VCaP (cell line): ENCODE measurements around the gene SPATA1.

ENCODE experiments used
- H3K27ac ChIP-seq: fragments of 450-650 bp; 2 replicates; pipeline ENCODE4 v1.5.1; 2017
- TF ChIP-seq, protein P1 (sequence below): fragments of 450-650 bp; conservative IDR thresholded peaks from 2 replicates; pipeline ENCODE4 v1.5.1; 2017; ENCODE audit warnings: mild to moderate bottlenecking, moderate library complexity

Gene SPATA1

DNA sequence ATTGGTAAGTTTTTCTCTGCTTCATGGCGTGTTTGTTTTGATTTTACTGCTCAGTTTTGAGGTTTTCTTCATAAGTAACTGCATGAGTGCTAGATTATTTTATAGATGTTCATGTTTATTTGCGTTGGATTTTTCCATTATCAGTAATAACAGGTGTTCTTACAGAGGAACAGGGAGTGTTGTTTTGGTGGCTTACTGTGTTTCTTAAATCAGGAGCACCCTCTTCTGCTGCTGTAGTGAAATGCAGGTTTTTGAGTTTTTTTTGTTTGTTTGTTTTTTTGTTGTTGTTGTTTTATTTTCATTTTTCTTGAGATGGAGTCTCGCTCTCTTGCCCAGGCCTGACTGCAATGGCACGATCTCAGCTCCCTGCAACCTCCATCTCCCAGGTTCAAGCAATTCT, 35.5 kb downstream of the SPATA1 start:
- peak overlapping the region; percentile 77 for H3K27ac ChIP-seq
- TF ChIP-seq, protein P1, sequence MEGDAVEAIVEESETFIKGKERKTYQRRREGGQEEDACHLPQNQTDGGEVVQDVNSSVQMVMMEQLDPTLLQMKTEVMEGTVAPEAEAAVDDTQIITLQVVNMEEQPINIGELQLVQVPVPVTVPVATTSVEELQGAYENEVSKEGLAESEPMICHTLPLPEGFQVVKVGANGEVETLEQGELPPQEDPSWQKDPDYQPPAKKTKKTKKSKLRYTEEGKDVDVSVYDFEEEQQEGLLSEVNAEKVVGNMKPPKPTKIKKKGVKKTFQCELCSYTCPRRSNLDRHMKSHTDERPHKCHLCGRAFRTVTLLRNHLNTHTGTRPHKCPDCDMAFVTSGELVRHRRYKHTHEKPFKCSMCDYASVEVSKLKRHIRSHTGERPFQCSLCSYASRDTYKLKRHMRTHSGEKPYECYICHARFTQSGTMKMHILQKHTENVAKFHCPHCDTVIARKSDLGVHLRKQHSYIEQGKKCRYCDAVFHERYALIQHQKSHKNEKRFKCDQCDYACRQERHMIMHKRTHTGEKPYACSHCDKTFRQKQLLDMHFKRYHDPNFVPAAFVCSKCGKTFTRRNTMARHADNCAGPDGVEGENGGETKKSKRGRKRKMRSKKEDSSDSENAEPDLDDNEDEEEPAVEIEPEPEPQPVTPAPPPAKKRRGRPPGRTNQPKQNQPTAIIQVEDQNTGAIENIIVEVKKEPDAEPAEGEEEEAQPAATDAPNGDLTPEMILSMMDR = peak; percentile 79

DNA sequence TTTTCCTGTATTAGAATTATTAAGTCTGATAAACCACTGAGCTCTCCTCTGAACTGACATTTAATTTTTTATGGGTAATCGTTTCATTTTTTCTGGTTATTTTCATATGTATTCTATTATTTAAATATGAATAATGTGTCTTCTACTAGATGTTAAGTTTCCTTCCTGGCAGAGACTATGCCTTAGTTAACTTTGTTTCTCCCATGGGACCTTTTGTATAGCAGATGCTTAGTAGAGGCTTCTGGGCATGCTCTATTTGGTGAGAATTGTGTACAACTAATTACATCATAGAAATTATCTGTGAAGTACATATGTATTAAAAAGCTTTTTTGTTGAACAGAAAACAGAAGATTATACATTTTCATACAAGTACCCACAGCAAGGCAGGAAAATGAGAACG, 44.6 kb downstream of the SPATA1 start:
- H3K27ac ChIP-seq = no peak overlapping the region
- TF ChIP-seq, protein P1 = no peak

DNA sequence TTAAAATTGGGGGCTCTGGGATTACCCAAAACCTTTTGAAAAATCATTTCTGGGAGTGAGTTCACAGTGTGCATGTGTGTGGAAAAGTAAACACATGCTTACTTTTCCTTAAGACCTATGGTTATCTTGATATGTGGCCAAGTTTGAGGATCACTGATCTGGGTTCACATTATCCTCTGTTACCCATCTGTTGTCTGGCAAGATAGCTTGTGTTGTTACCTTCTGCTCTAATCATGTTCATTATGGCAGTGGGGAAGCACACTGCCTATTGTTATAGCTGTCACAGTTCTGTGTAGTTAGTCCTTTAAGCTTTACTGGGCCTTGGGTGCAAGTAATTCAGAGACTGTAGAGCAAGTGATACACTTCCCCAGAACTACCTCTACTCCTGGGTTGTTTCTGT, 63.0 kb downstream of the SPATA1 start:
- H3K27ac ChIP-seq = no peak overlapping the region
- TF ChIP-seq, protein P1 = no peak

DNA sequence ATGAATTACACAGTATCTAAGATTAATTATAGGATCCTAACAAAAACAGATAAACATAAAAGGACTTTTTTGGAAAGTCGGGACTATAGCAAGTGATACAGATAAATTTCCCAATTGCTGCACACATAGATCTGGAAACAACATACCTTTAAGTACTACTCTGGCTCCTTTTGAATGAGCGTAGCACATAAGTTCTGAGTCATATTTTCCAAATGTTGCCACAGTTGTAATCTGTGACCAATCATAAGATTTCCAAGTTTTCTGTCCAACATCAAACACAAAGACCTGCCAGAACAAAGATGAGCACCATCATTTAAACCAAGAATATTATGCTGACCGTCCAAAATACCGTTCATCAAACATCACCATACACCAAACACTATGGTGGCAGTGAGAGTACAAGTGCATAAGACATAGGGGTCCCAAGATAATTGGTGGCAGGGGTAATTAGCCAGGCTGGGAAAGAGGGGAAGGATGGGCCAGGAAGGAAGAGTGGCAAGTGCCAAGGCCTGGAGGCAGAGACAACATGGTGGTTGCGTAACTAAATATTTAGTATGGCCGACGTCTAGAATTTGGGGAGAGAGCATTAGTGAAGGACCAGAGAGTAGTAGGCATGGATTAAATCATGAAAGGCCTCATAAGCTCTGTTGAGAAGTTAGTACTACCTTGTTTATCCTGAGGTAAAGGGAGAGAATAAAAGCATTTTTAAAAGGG, 64.4 kb downstream of the SPATA1 start:
- H3K27ac ChIP-seq = no peak overlapping the region
- TF ChIP-seq, protein P1 = no peak

DNA sequence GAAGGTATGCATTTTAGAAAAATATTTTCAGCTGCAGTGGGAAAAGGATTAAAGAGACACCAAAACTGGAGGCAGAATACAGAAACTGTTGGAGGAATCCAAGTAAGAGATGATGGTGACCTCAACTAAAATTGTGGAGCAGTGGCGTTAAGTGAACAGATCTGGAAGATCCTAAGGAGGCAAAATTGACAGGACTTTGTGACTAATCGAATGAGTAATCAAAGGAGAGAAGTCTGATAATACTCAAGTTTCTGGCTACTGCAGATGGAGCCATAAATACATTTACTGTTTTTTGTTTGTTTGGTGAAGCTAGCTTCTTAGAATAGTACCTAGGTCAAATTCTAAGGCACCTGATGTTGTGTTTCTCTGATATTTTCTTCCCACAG, 65.0 kb downstream of the SPATA1 start:
- TF ChIP-seq, protein P1 = no peak
- H3K27ac ChIP-seq = no peak overlapping the region

DNA sequence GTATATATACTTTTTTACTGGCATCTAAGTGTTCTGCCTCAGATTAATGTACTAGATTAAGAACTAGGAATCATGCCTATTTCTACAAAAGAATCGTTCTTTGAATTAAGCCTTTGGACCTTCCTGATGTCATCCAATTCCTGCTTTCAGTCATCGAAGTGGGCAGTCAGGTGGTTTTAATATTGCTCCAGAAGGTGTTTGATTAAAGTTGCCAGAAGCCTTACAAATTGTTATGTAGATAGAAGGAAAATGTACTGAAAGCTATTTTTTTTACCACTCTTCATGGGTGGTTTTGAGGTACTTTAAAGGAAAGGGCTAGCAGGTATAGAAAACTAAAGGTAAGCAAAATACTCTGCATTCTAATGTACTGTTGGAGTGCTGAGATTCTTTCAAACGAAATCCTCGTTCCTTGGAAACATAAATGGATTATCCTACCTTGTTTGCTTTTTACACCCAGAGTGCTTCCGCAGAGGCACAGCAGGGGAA, 67.3 kb downstream of the SPATA1 start:
- TF ChIP-seq, protein P1 = no peak
- H3K27ac ChIP-seq = peak overlapping the region; percentile 87

DNA sequence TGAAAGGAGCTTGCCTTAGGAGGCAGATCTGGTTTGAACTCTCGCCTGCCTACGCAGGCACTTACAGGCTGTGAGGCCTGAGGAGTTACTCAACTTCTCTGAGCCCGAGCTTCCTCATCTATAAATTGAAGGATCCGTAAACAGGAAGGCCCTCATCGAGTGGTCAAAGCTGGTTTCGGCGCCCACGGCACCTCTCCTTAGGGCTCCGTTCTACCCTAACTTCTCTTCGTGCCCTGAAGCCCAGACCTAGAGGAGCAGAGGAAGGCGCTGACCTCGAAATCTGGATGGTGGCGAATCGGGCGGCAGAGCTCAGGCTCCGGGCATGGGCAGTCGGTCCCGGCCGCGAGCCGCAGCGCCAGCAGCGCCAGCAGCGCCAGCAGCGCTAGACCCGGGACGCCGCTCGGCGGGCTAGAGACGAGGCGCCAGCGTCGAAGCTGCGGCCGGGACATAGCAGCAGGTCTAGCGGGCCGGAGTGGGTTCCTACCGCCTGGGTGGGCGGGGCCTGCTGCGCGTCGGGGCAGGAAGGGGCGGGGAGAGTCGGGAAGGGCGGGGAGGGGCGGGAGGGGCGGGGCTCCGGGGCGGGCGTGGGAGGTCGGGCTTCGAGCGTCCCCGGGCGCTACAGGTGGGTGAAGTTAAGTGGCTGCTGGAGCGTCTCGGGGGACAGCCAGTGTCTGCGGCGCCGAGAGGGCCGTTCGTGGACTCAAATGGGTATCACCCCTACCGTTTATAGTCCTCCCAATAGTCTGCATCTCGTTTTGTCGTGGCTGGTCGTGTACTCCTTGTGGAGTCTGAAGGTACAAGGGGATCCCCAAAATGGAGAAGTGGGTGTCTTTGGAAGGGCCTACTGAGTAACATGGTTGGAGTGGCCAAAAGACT, 68.0 kb downstream of the SPATA1 start, which contains the start of gene CTBS:
Gene CTBS, minus strand, starts transcription at position 474 of the 876 bp plus-strand sequence. Its CDS starts 25 bp downstream, at position 449.
- TF ChIP-seq, protein P1 = no peak
- peak within 1 kb of the TSS; percentile 87 for H3K27ac ChIP-seq
